HG02852 (cell line): ENCODE measurements around the gene NBPF15.
"Not testable (repeated sequence)": the region's sequence is repeated elsewhere in the genome, so short reads cannot be mapped to it uniquely, and the experiment has no call there.

ENCODE experiments used
- ATAC-seq: cut with Tn5 transposase; IDR thresholded peaks from one replicate; pipeline ENCODE4 v1.9.1; 2021; ENCODE audit warnings: mild to moderate bottlenecking, moderate library complexity; ENCODE audit not compliant: unreplicated experiment

NBPF15 gene, protein sequence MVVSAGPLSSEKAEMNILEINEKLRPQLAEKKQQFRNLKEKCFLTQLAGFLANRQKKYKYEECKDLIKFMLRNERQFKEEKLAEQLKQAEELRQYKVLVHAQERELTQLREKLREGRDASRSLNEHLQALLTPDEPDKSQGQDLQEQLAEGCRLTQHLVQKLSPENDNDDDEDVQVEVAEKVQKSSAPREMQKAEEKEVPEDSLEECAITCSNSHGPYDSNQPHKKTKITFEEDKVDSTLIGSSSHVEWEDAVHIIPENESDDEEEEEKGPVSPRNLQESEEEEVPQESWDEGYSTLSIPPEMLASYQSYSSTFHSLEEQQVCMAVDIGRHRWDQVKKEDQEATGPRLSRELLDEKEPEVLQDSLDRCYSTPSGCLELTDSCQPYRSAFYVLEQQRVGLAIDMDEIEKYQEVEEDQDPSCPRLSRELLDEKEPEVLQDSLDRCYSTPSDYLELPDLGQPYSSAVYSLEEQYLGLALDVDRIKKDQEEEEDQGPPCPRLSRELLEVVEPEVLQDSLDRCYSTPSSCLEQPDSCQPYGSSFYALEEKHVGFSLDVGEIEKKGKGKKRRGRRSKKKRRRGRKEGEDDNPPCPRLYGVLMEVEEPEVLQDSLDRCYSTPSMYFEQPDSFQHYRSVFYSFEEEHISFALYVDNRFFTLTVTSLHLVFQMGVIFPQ

GRCh38 chr1:144461136-144461759 is at the start of gene NBPF15:
Gene NBPF15, minus strand, starts transcription at chr1:144461669. Its CDS starts 21,666 bp downstream, at chr1:144440003.
- ATAC-seq: peak; percentile 95

- not testable (repeated sequence) for ATAC-seq
Measured at GRCh38 chr1:144496429-144496828, 35.0 kb upstream of the NBPF15 start.

- ATAC-seq: not testable (repeated sequence)
Measured at GRCh38 chr1:144494130-144494529, 32.7 kb upstream of the NBPF15 start.

DNA sequence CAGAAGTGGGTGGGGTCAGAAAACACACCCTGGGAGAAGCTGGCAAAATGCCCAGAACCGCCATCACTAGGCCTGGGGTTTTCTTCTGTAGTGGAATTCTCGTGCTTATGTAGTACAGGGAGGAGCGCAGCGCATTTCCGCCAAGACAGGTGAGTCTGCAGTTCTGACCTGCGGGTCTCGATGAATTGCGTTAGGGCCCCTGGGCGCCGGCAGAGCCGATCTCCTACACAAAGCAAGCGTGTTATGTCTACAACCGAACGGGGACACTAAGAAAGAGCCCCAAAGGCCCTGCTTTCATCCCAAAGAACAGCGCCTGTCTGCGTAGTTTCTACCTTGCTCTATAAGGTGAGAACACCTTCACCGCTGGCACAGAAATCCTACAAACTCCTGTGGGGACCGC is 28.9 kb upstream of the NBPF15 start:
- not testable (repeated sequence) for ATAC-seq

- ATAC-seq: not testable (repeated sequence)
Measured at GRCh38 chr1:144487002-144487401, 25.5 kb upstream of the NBPF15 start.

DNA sequence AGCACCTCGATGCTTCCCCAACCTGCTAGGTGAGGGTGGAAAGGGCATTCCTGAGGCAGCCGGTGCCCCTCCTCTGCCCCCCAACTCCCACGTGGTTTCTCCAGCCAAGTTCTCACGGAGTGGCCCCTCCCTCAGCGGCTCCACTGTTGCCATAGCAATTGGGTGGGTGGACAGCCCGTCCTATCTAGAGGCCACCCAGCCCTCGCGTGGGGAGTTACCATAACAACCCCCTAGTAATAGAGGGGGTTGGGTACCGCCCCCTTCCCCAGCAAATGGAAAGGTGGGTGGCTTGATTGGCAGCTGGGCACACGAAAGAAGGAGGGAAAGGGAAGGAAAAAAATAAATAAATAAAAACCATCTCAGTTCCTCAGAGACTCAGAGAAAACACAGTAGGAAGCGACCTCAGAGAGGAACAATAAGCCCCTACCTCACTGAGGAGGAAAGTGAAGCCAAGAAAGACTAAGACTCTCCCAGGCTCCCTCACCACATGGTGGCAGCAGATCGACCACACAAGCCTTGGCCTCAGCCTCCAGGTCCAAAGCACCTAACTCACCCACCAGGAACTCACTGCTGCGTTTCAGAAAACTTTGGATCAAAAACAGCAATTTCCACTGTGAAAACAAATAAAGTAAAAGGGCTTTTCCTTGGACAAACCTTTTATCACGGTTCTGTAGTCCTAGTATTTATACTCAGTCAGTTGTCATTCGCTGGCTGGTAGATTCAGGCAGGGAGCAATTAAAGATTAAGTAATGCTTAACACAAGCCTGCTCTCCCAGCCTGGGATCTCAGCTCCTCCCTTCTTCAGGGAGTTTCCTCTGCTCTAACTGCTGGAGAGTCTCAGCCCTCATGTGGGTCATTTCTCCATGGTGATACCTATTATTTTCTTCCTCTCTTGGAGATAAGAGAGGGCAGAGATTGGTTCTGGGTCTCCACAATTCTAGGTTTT is 23.9 kb upstream of the NBPF15 start:
- ATAC-seq: not testable (repeated sequence)

- not testable (repeated sequence) for ATAC-seq
Measured at GRCh38 chr1:144473897-144474296, 12.4 kb upstream of the NBPF15 start.

DNA sequence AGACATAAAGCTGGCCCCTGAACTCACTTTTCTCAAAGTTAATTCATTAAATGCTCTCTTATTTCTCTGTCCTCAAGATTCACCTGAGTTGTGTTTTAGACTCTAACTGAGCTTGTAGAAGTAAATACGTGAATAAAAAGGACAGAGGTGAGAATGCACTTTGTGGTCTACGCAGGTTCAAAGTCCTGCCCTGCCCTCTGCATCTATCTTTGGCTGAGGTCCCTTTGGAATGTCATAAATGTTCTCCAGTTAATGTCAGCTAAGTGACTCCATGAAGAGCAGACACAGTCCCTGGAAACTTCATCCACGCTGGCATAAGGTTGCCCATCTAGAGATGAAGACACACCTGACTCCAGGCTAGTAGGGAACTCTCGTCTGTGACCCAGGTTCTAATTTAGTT is 10.0 kb upstream of the NBPF15 start:
- ATAC-seq: not testable (repeated sequence)

GRCh38 chr1:144461778-144462177 is 309 bp upstream of the NBPF15 start:
- ATAC-seq: peak; percentile 18

- ATAC-seq: not testable (repeated sequence)
Measured at GRCh38 chr1:144460686-144461085, 783 bp downstream of the NBPF15 start.

- not testable (repeated sequence) for ATAC-seq
Measured at GRCh38 chr1:144442402-144442801, 19.1 kb downstream of the NBPF15 start.

DNA sequence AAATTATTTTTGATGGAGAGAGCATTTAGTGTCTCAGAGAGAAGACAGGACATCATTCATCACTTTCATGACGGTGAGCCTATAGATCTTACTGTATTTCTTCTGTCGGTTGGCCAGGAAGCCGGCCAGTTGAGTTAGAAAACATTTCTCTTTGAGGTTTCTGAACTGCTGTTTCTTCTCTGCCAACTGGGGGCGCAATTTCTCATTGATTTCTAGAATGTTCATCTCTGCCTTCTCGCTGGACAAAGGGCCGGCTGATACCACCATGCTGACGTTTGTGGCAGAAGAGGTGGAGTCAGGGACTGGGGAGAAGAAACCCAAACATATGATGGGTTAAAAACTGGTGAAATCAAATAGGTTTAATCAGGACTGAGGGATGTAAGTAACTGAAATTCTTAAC is 21.7 kb downstream of the NBPF15 start:
- not testable (repeated sequence) for ATAC-seq

DNA sequence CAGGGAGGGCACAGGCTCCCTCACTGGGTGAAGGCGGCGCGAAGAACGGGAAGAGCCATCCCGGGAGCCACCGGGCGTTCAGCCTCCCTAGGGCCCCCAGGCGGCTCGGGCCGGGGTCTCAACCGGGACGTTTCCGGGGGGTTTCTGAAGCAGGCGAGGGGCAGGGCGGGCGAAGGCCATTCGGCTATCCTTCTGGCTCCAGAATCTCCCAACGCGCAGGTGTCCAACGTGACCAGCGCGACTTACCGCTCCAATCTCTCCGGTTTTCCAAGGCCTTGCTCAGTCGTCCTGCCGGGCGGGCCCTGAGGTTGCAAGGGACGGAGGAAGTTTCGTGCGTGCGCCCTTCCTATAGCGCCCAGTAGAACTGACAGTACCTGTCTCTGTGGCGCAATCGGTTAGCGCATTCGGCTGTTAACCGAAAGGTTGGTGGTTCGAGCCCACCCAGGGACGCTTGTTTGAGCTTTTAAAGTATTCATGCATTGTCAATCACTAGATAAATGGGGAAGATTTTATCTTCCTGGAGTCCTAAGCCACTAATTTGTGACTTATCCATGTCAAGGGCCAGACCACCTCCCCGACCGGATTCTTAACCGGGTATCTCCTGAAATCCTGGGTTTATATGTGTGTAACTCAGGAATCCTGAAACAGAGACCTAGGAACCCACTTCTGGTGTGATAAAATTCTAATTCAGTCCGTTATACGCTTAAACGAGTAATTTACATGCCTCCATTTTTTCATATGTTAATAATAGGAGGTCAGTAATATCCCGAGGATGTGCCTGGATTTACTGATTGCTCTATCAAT is 42.4 kb downstream of the NBPF15 start:
- not testable (repeated sequence) for ATAC-seq

DNA sequence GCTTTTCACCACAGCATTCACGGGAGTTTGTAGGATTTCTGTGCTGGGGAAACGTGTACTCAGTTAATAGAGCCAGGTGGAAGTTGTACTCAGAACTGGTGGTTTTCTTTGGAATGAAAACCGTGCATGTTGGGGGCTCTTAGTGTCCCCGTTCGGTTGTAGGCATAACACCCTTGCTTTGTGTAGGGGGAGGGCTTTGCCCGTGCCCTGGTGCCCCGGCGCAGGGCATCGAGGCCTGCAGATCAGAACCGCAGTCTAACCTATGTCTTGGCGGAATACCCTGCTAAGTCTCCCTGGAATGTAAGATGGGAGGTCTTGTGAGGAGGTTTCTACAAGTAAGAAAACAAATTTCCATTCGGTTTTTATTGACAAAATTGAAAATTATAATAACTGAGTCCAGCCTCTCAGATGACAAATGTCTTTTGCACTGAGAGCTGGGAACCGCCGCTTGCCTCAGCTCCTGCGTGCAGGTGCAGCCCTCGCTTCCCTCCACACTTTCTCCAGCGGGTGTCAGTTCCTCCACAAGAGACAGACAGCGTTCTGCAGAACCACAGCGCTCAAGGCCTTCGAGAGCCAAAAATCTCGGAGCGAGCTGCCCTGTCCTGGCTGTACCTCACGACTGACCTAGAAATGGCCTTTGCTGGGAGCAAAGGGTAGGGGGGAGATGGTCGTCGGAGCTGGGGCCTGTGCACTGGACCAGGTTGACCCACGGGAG is 47.9 kb downstream of the NBPF15 start:
- not testable (repeated sequence) for ATAC-seq

GRCh38 chr1:144412491-144413403 is 48.7 kb downstream of the NBPF15 start:
- ATAC-seq: peak; percentile 89

GRCh38 chr1:144412068-144412471 is 49.4 kb downstream of the NBPF15 start:
- peak; percentile 57 for ATAC-seq

DNA sequence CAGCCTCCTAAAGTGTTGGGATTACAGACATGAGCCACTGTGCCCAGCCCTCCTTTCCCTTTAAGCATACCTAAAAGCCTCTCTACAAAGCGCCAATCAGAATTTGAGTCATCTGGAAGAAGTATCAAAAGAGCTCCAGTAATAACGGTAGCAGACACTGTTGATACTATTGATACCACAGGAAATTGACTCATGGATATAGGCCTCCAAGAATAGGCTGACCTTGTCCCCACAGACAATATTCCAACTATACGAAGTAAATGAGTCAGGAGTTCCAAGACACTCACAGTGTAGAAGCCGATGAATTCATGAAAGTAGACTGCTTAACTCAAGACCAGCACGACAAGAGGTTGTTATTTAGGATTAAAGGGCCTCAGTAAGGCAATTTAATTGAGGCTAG is 58.7 kb downstream of the NBPF15 start:
- ATAC-seq: not testable (repeated sequence)

DNA sequence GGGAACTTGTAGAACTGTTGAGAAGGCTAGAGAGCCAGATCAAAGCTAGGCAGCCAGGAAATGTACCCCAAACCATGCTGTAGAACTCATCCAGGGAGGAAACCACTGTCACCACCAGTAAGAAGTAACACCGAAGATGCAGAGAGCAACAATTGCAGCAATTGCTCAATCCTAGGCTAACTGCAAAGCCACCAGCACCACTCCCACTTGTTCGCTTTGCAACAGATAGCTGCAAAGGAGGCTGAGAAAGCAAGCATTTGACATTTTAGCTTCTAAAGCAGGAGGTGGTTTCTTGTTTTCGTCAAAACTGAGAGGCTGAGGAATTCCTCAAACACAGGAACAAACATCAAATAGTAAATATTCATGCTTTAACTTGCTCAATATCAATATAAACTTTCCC is 89.8 kb downstream of the NBPF15 start:
- ATAC-seq: not testable (repeated sequence)
